ENCODE data around the gene CAD.

Gene CAD

GRCh38 chr2:27250652-27251379 lies 33.6 kb downstream of the CAD start:
- Histone ChIP-seq H3K27me3 (ENCODE audit: insufficient read depth, low read depth, severe bottlenecking) (no peaks in the 10 kb centered on the region), H3K36me3 (no peaks in the 10 kb centered on the region), H3K9me3 (ENCODE audit: severe bottlenecking) (no peaks in the 10 kb centered on the region), H3K27ac (peak overlapping the region; percentile 63), H3K4me3 (ENCODE audit: low read depth, low read length) (no peak overlapping the region)
- DNase-seq = peak; percentile 25
- TF ChIP-seq CTCF (IDR thresholded peaks at IDR 0.05; ENCODE audit: low read depth, low read length) = no peak

GRCh38 chr2:27251766-27252165 lies 34.6 kb downstream of the CAD start:
- H3K36me3 ChIP-seq = no peaks in the 10 kb centered on the region
- no peaks in the 10 kb centered on the region for H3K9me3 ChIP-seq (ENCODE audit: severe bottlenecking)
- H3K4me3 ChIP-seq (ENCODE audit: low read depth, low read length) = no peak overlapping the region
- no peaks in the 10 kb centered on the region for H3K27me3 ChIP-seq (ENCODE audit: insufficient read depth, low read depth, severe bottlenecking)
- no peak overlapping the region for H3K27ac ChIP-seq
- no peak for TF ChIP-seq CTCF (IDR thresholded peaks at IDR 0.05; ENCODE audit: low read depth, low read length)
- no peak for DNase-seq

GRCh38 chr2:27255187-27255586 lies 38.0 kb downstream of the CAD start:
- H3K27me3 ChIP-seq (ENCODE audit: insufficient read depth, low read depth, severe bottlenecking) = no peaks in the 10 kb centered on the region
- no peak for DNase-seq
- TF ChIP-seq CTCF (IDR thresholded peaks at IDR 0.05; ENCODE audit: low read depth, low read length) = no peak
- no peak overlapping the region for H3K27ac ChIP-seq
- no peaks in the 10 kb centered on the region for H3K9me3 ChIP-seq (ENCODE audit: severe bottlenecking)
- peaks cover 3% of the 10 kb centered on the region; the same call in 1 of the 2 replicates for H3K36me3 ChIP-seq
- H3K4me3 ChIP-seq (ENCODE audit: low read depth, low read length) = no peak overlapping the region

- Histone ChIP-seq H3K27ac (no peak overlapping the region), H3K27me3 (ENCODE audit: insufficient read depth, low read depth, severe bottlenecking) (no peaks in the 10 kb centered on the region)
- no peak for TF ChIP-seq CTCF (IDR thresholded peaks at IDR 0.05; ENCODE audit: low read depth, low read length)
Measured at GRCh38 chr2:27255660-27256059, 38.5 kb downstream of the CAD start.

GRCh38 chr2:27256855-27257454 lies 39.8 kb downstream of the CAD start:
- no peak overlapping the region for H3K4me3 ChIP-seq (ENCODE audit: low read depth, low read length)
- no peaks in the 10 kb centered on the region for H3K9me3 ChIP-seq (ENCODE audit: severe bottlenecking)
- TF ChIP-seq CTCF (IDR thresholded peaks at IDR 0.05; ENCODE audit: low read depth, low read length) = no peak
- H3K27ac ChIP-seq = no peak overlapping the region
- no peak for DNase-seq
- H3K27me3 ChIP-seq (ENCODE audit: insufficient read depth, low read depth, severe bottlenecking) = peaks cover 11% of the 10 kb centered on the region
- H3K36me3 ChIP-seq = peaks cover 3% of the 10 kb centered on the region; the same call in 1 of the 2 replicates

More at GRCh38 chr2:27255660-27256059, 38.5 kb downstream of the CAD start:
- H3K36me3 ChIP-seq = peaks cover 3% of the 10 kb centered on the region; the same call in 1 of the 2 replicates
- H3K9me3 ChIP-seq (ENCODE audit: severe bottlenecking) = no peaks in the 10 kb centered on the region
- no peak overlapping the region for H3K4me3 ChIP-seq (ENCODE audit: low read depth, low read length)
- DNase-seq = no peak

Data from WERI-Rb-1 (cell line).